NCI-H2171 treated with DMSO at 0.1 percent for 48 hours (cell line): ENCODE results near the gene ARHGAP10.
"Not testable (repeated sequence)": the region's sequence is repeated elsewhere in the genome, so short reads cannot be mapped to it uniquely, and the experiment has no call there.

Experiments used
- DNase-seq: peaks from one replicate; lab custom pipeline; 2025; lab: John Stamatoyannopoulos, UW

The ARHGAP10 gene

GRCh38 chr4:147912106-147912505 is 180.2 kb downstream of the ARHGAP10 start:
- DNase-seq = not testable (repeated sequence)

- no peak for DNase-seq
Observed at GRCh38 chr4:147913137-147913536, 181.2 kb downstream of the ARHGAP10 start.

GRCh38 chr4:147916351-147916750 is 184.5 kb downstream of the ARHGAP10 start:
- DNase-seq = no peak

DNA sequence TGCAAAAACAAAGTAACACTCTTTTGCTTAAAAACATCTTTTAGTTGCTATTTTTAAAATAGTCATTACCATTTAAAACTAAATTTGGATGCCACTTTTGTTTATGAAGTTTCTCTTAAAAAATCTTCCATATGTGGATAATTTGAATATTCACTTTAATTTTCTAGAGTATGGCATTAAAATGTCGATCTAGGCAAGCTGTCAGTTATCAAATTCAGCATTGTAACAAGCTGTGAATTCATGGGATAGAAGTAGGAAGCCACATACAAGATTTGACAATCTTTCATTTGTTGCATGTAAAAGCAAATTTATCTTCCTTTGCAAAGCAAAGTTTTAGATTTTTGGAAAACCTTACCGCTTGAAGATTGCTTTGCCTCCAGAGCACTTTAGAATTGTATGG is 191.5 kb downstream of the ARHGAP10 start:
- no peak for DNase-seq

- DNase-seq = no peak
Observed at GRCh38 chr4:147923854-147924253, 192.0 kb downstream of the ARHGAP10 start.

DNA sequence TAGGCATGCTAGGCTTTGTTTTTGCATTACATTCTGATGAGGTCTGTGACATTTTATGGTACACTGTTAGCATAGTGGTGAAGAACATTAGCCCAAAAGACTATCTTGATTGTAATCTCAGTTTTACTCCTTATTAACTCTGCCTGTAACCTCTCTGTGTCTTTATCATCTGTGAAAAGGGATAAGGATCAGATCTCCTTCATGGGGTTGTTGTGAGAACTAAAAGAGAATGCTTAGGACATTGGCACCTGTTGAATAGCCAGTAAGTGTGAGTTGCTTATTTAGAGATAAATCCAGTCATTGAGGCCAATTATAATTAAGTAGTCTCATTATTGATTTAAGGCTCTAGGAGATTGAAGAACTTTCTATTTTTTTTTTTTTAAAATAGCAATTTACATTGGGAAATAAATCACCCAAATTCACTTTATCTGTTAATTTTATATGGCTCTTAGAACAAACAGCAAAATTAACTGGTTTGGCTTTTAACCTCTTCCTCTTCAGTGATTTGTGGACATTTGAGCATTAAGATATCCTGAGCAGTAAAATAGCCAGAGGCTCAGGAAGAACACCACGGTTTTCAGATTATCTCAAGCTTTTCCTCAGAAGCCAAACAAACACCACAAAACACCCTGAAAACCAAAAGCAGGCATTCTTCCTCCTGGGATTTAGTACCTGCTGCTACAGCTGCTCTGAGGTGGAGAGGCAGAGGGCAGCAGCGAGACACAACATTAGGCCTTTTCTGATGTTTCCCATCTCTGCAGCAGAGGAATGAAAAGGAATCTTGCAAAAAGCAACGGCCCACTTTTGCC is 192.9 kb downstream of the ARHGAP10 start:
- peak; percentile 3 for DNase-seq

DNA sequence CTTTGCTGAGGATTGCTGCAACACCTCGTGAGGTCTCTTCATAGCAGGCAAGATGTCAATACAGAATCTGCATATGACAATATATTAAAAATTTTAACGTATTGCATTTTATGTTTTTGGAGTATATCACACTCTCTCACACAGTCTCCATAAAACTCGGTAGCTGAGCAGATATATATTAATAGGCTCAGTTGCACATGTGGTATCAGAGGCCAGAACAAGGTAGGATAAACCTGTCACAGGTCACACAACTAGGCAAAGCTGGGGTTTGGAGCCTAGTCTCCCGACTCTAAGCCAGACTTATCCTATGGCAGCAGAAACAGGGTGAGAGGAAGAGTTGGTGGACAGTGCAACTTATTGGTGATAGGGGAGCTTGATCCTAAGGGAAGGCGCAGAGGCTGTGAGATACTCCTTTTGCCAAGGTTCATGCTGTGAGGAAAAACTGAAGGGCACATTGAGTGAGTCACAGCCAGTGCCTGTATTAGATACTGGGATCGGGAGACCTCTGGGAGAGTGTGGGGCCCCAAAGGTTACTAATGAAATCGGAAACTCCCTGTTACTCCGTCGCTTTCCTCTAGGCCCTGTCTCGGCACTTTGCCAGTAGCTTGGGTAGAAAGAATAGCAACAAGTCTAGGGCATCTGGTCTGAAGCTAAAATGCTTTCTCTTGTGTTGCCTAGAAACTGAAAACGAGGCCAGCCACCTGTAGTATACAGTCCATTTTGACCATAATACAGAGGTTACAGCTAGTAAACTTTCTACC is 195.7 kb downstream of the ARHGAP10 start:
- DNase-seq = peak; percentile 1

DNA sequence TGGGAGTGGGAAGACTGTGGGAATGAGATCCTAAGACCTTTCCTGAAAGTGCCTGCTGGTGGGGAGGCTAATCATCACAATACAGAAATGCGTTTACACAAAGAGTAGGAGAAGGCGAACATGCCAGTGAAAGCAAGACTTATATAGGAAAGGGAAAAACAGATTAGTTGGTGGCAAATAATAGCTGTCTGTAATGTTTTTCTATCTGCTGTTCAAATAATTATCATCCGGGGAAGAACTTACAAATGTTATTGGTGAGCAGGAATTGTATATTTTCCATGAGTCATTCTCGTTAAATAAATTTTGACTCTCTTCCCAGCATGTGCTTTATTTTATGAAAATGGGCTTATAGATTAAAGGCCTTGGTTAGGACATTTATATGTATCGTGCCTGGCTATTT is 196.5 kb downstream of the ARHGAP10 start:
- no peak for DNase-seq

DNA sequence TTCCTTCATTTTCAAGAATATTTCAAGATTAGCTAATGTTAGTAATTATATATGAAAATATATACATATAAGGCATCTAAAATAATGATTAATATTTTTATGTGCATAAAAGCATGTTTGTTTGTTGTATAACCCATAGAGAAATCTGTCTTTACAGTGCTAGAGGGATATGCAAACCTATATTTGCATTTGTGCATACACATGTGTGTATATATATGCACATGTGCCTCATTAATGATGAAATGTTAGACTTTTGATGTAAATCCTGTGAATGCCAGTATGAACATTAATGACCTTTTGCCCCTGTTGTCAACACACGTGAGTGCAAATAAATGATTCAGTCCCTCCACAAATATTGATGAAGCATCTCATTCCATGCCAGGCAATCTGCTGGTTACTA is 197.9 kb downstream of the ARHGAP10 start:
- DNase-seq = no peak

DNA sequence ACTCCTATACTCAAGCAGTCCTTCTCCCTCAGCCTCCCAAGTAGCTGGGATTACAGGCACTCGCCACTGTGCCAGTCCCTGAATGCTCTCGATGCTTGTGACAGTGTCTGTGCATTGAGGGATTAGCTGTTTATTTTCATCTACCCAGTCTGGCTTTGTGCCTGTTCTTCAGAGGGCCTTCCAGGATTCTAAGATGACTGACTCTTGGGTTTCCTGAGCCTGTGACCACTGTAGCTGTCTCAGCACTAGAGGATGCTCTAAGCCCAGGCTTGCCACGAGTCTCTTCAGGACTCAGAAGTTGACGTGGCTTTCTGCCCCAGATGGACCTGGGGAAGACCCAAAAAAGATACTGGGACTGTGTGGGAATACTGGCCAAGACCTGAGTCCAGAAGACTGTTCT is 201.4 kb downstream of the ARHGAP10 start:
- DNase-seq = no peak

DNA sequence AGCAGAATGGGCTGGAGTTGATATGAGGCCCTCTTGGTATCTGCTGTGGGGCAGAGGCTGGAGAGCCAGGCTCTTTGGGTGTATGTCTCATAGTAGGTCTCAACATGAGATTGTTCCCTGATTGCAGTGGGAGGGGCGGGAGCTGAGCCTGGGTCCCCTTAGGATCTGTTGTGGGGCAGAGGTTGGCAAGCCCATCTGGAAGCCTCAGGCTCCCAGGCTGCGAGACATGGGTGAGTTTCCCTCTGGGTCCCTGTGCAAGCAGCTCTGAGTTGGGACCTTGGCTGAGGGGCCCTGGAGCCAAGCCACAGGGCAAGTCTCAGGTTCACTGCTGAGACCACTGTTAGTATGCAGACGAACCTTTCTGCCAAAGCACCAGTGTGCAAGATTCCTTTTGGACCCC is 201.9 kb downstream of the ARHGAP10 start:
- no peak for DNase-seq

- DNase-seq = no peak
Observed at GRCh38 chr4:147938496-147938895, 206.6 kb downstream of the ARHGAP10 start.

DNA sequence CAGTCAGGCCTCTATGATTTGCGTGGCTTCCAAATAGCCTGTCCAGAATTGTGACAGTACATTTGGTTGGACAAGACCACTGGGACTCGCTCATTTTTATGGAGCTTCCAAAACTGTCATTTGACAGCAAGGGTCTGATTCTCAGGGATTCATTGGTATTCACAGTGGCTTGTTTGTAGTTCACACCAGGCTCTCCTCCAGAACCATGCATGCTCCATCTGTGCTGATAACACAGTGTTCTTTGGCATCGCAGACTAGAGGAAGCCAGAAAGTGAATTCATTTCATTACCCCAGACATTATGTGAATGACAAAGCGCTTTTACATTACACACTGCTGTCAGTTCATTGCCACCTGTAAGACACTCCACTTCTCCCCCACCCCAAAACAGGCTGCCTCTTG is 208.3 kb downstream of the ARHGAP10 start:
- no peak for DNase-seq

GRCh38 chr4:147941373-147941772 is 209.5 kb downstream of the ARHGAP10 start:
- no peak for DNase-seq

- DNase-seq = no peak
Observed at GRCh38 chr4:147942729-147943128, 210.8 kb downstream of the ARHGAP10 start.

DNA sequence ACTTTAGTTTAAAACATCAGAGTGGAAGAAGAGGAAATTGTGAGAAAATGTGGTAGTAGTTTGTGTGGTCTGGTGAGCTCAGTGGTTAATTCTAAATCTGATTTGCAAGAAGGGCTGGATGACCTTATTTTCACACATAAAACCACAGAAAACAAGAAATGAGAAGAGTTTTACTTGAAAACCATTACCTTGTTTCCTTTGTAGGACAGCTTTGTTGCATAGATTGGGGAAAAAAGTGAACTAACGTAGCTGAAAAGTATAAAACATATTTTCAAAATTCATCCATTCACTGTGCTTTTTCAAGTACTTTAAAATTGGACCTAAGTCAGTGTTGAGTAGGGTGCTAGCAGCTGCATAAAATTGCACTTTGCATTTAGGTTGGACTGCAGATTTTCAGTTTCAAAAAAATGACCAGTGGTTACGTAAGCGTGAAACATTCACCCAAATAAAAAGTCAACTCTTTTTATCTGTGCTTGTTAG is 211.3 kb downstream of the ARHGAP10 start:
- DNase-seq = no peak

- no peak for DNase-seq
Observed at GRCh38 chr4:147944249-147944648, 212.4 kb downstream of the ARHGAP10 start.

DNA sequence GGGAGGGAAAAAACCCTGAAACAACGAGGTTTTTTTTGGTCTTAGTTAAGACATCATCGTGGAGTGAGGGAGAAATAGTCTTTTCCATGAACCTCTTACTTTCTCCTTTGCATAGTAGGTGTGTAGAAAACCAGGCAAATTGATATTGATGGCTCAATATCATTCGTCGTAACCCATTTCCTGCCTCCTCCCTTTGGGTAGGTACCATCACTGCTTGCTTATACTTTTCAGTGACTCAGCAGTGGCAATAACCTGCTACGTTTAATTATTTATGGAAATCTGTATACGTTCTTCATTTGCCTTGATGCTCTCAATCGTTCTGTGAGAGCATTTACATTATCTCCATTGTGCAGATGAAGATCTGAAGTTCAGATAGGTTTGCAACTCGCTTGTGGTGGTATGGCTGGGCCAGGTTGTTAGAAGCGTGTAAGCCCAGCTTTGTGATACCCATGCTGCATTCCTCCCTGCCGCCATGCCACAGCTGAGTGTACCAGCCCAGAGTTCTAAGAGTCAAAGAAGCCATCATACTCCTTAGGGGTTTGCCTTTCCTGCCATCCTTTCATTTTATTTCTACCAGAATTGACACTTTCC is 212.9 kb downstream of the ARHGAP10 start:
- DNase-seq = no peak

GRCh38 chr4:147948336-147948735 is 216.4 kb downstream of the ARHGAP10 start:
- DNase-seq = no peak

DNA sequence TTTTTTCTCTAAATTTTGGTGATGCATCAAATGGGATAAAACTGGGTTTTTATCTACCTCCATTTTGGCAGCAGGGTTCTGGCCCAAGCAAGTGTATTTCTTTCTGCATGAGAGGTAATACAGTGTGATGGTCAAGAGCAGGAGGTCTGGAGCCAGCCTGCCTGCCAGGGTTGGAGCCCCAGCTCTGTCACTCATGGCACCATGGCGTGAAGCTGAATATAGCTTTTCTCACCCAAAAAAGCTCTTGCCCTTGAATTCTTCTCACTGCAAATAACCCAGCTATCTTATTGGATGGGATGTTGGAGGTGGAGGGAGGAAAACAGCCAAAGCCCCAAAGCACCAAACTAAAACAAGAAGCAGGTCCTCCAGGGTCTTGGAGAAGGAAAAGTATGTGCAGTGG is 218.4 kb downstream of the ARHGAP10 start:
- no peak for DNase-seq

- DNase-seq = no peak
Observed at GRCh38 chr4:147950841-147951240, 219.0 kb downstream of the ARHGAP10 start.

DNA sequence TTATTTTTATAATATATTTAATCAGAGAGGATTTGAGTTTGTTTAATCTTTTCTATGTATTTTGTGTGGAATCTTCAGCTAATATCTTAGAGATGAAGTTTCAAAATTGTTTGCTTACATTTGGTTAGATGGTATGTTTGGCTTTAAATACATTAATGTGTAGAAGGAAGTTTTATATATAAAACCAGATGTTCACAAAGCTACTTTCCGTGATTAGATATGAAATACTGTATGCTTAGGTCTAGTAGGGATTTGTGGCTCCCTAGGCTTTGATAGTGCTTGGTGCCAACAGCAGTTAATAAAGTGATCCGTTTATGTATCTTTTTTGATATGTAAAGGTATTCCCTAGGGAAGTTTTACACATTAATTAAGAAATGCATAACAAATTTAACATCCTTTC is 223.0 kb downstream of the ARHGAP10 start:
- DNase-seq = no peak
